Measurements from ENCODE around the gene SPEN.

DNA sequence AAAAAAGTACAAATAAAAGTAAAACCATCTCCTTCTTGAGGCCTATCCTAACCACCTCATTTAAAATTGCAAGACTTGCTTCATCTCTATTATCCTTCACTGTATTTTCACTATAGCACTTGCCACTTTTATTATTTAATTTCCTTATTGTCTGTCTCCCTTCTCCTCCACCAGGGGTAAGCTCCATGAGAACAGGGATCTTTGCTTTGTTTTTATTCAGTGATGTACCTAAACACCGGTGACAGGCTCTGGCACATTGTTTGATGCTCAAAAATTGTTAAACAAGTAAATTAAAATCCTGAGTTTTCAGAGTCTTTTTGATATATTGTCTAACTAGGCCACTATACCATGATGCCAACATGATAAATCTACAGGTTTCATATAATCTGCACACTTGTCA is 17.2 kb upstream of the SPEN start:
- TF ChIP-seq, protein P1, sequence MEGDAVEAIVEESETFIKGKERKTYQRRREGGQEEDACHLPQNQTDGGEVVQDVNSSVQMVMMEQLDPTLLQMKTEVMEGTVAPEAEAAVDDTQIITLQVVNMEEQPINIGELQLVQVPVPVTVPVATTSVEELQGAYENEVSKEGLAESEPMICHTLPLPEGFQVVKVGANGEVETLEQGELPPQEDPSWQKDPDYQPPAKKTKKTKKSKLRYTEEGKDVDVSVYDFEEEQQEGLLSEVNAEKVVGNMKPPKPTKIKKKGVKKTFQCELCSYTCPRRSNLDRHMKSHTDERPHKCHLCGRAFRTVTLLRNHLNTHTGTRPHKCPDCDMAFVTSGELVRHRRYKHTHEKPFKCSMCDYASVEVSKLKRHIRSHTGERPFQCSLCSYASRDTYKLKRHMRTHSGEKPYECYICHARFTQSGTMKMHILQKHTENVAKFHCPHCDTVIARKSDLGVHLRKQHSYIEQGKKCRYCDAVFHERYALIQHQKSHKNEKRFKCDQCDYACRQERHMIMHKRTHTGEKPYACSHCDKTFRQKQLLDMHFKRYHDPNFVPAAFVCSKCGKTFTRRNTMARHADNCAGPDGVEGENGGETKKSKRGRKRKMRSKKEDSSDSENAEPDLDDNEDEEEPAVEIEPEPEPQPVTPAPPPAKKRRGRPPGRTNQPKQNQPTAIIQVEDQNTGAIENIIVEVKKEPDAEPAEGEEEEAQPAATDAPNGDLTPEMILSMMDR (conservative IDR thresholded peaks at IDR 0.05 in 1 of 2, IDR thresholded peaks at IDR 0.05 in 1 of 2; ENCODE audit: extremely low read depth in 1 of 2, insufficient read depth in 1 of 2, low read depth in 1 of 2, low read length in 2 of 2): peak; percentile 10 to 16
- no peak for TF ChIP-seq EZH2 (IDR thresholded peaks at IDR 0.05; ENCODE audit: borderline replicate concordance, low read length)
